CD14-positive monocyte (primary cell): ENCODE results near the gene UNC5CL. TPM values are rescaled to one million over a fixed set of nuclear protein-coding genes. Genes with fewer than 3 reads are reported as not detected.

Experiments
- DNase-seq, 3 donors: peaks; one replicate each; pipeline ENCODE4 v3.0.0-alpha.2; 2011 to 2022
- H2AFZ ChIP-seq: 2 replicates; pipeline ENCODE4 v1.6.0; 2012; ENCODE audit warnings: mild to moderate bottlenecking, low read depth, low read length, inconsistent platforms; ENCODE audit not compliant: insufficient read depth, poor library complexity, severe bottlenecking
- H3K27ac ChIP-seq, 2 donors: 1 replicate in 1 of 2; 2 replicates in 1 of 2; pipeline ENCODE4 v1.5.1; 2012 to 2013; ENCODE audit warnings: low read length in 2 of 2, control low read depth in 1 of 2, inconsistent platforms in 1 of 2, low read depth in 1 of 2, mild to moderate bottlenecking in 1 of 2
- H3K27me3 ChIP-seq, 2 donors: one replicate each; pipeline versions ENCODE4 v1.6.0 to v1.6.1; 2011 to 2013; ENCODE audit warnings: low read length in 2 of 2; ENCODE audit not compliant: control insufficient read depth in 2 of 2, insufficient read depth in 2 of 2
- H3K36me3 ChIP-seq, 2 donors: replicated peaks in 1 of 2; 1 replicate in 1 of 2; 2 replicates in 1 of 2; pipeline versions ENCODE4 v1.5.1 to v1.6.1; 2012 to 2013; ENCODE audit warnings: low read length in 2 of 2, control low read depth in 1 of 2, inconsistent platforms in 1 of 2, mild to moderate bottlenecking in 1 of 2; ENCODE audit not compliant: insufficient read depth in 2 of 2, control insufficient read depth in 1 of 2
- H3K4me1 ChIP-seq, 2 donors: 1 replicate in 1 of 2; 2 replicates in 1 of 2; pipeline versions ENCODE4 v1.5.1 to v1.6.1; 2012 to 2013; ENCODE audit warnings: low read length in 2 of 2, control low read depth in 1 of 2, inconsistent platforms in 1 of 2, mild to moderate bottlenecking in 1 of 2, moderate library complexity in 1 of 2; ENCODE audit not compliant: insufficient read depth in 2 of 2, control insufficient read depth in 1 of 2
- H3K4me2 ChIP-seq: replicated peaks from 2 replicates; pipeline ENCODE3; 2012; ENCODE audit warnings: low read length, moderate library complexity, mild to moderate bottlenecking; ENCODE audit not compliant: poor library complexity, severe bottlenecking; ENCODE audit errors: extremely low read depth
- H3K4me3 ChIP-seq, 3 experiments: fragments of 200-600 bp in 1 of 3; sonication (generic) in 1 of 3; replicated peaks in 1 of 3; 1 replicate in 2 of 3; 2 replicates in 1 of 3; pipeline ENCODE4 v1.5.1; 2011 to 2013; ENCODE audit warnings: low read length in 3 of 3, mild to moderate bottlenecking in 3 of 3, control low read depth in 2 of 3, low read depth in 2 of 3, inconsistent platforms in 1 of 3, moderate library complexity in 1 of 3
- H3K79me2 ChIP-seq: 2 replicates; pipeline ENCODE4 v1.6.0; 2012; ENCODE audit warnings: mild to moderate bottlenecking, control low read depth, inconsistent platforms, low read length, moderate library complexity; ENCODE audit not compliant: insufficient read depth
- H3K9ac ChIP-seq: 2 replicates; pipeline ENCODE4 v1.6.0; 2017; ENCODE audit warnings: low read length, mild to moderate bottlenecking; ENCODE audit not compliant: insufficient read depth, poor library complexity, severe bottlenecking
- H3K9me3 ChIP-seq, 2 donors: replicated peaks in 1 of 2; 1 replicate in 1 of 2; 2 replicates in 1 of 2; pipeline versions ENCODE4 v1.5.1 to v1.6.1; 2012 to 2013; ENCODE audit warnings: low read length in 2 of 2, control low read depth in 1 of 2; ENCODE audit not compliant: control insufficient read depth in 1 of 2, insufficient read depth in 1 of 2
- H4K20me1 ChIP-seq: 2 replicates; pipeline ENCODE4 v1.6.0; 2012; ENCODE audit warnings: mild to moderate bottlenecking, low read length, control low read depth, moderate library complexity; ENCODE audit not compliant: insufficient read depth
- H3K27ac Mint-ChIP-seq, 7 donors: one replicate each; pipeline ENCODE4 v1.8.0; 2020; ENCODE audit warnings: mild to moderate bottlenecking in 7 of 7, mixed read lengths in 7 of 7, moderate library complexity in 6 of 7, inconsistent platforms in 2 of 7
- H3K27me3 Mint-ChIP-seq, 3 donors: one replicate each; pipeline ENCODE4 v1.8.0; 2021 to 2022; ENCODE audit warnings: low read depth in 3 of 3, mild to moderate bottlenecking in 3 of 3, mixed read lengths in 3 of 3, moderate library complexity in 3 of 3, inconsistent platforms in 1 of 3
- H3K36me3 Mint-ChIP-seq, 2 donors: one replicate each; pipeline ENCODE4 v1.8.0; 2020; ENCODE audit warnings: mixed read lengths in 2 of 2, inconsistent platforms in 1 of 2, mild to moderate bottlenecking in 1 of 2
- H3K4me1 Mint-ChIP-seq: one replicate; pipeline ENCODE4 v1.8.0; 2020; ENCODE audit warnings: mild to moderate bottlenecking, mixed read lengths
- H3K4me3 Mint-ChIP-seq, 2 donors: one replicate each; pipeline ENCODE4 v1.8.0; 2020; ENCODE audit warnings: mild to moderate bottlenecking in 2 of 2, mixed read lengths in 2 of 2, moderate library complexity in 1 of 2
- H3K9me3 Mint-ChIP-seq, 7 donors: one replicate each; pipeline ENCODE4 v1.8.0; 2020 to 2022; ENCODE audit warnings: mixed read lengths in 7 of 7, mild to moderate bottlenecking in 6 of 7, moderate library complexity in 6 of 7, inconsistent platforms in 2 of 7
- CTCF ChIP-seq: fragments of 200-600 bp; IDR thresholded peaks from one replicate; pipeline ENCODE4 v1.8.0; 2022; ENCODE audit warnings: antibody characterized with exemption, mild to moderate bottlenecking
- WGBS: methylation state at CpG from one replicate; pipeline ENCODE4 v1.1.5; 2013; ENCODE audit warnings: missing lambda C conversion rate; ENCODE audit not compliant: insufficient coverage; 5-methylcytosine and 5-hydroxymethylcytosine counted together
- intact Hi-C, 2 donors: fragments of 100-400 bp; cut with micrococcal nuclease; formaldehyde crosslinking; loops; one replicate each; pipeline versions ENCODE4 v1.15.0 to v1.15.1; 2023
- polyA plus RNA-seq, 3 donors: library from polyadenylated mRNA; depleted of rRNA in 1 of 3; unstranded in 2 of 3; stranded (reverse) in 1 of 3; fragments of 300-500 nt in 2 of 3; fragments of >200 nt in 1 of 3; fragmentation: Illumina TruSeq in 2 of 3; gene quantifications; 1 replicate in 2 of 3; 2 replicates in 1 of 3; pipeline ENCODE4 v1.2.3, GENCODE V29; 2012 to 2021

Gene UNC5CL
- polyA plus RNA-seq, 3 donors: 0.09 to 2.3 TPM; not detected in 1

- Histone ChIP-seq H3K79me2 (no peaks in the 10 kb centered on the region), H3K9ac (no peak overlapping the region), H3K4me2 (no peak overlapping the region), H3K36me3 (no peaks in the 10 kb centered on the region), H2AFZ (no peak overlapping the region), H4K20me1 (no peaks in the 10 kb centered on the region), H3K27me3 (no peaks in the 10 kb centered on the region), H3K4me3 (no peak overlapping the region), H3K27ac (no peak overlapping the region), H3K9me3 (no peaks in the 10 kb centered on the region), H3K4me1 (no peaks in the 10 kb centered on the region)
- no peak for DNase-seq
- Mint-ChIP-seq H3K4me1 (peaks cover 3% of the 10 kb centered on the region), H3K27ac (no peak overlapping the region), H3K4me3 (no peak overlapping the region), H3K27me3 (peaks cover 2 to 9% (median 3%) of the 10 kb centered on the region in 3 donors), H3K36me3 (no peaks in the 10 kb centered on the region), H3K9me3 (peaks cover 0 to 1% (median 0%) of the 10 kb centered on the region in 7 donors)
- TF ChIP-seq CTCF: no peak
- WGBS: 95% methylated on average over 3 of the region's 4 CpGs
- intact Hi-C loops: no loop called here
These were observed 24.2 kb downstream of the UNC5CL start for GRCh38 chr6:41014780-41015179.

GRCh38 chr6:41013466-41014153 is 25.4 kb downstream of the UNC5CL start:
- H3K27me3 Mint-ChIP-seq: peaks cover 3 to 11% (median 4%) of the 10 kb centered on the region in 3 donors
- no peak overlapping the region for H3K27ac Mint-ChIP-seq
- TF ChIP-seq CTCF: no peak
- intact Hi-C loops: no loop called here
- H3K9ac ChIP-seq: no peak overlapping the region
- no peak overlapping the region for H3K4me2 ChIP-seq
- 91% methylated on average over 1 of the region's 5 CpGs for WGBS
- DNase-seq: no peak
- no peaks in the 10 kb centered on the region for H3K9me3 ChIP-seq
- H3K4me3 ChIP-seq: no peak overlapping the region
- no peaks in the 10 kb centered on the region for H4K20me1 ChIP-seq
- H3K4me1 Mint-ChIP-seq: peaks cover 3% of the 10 kb centered on the region
- H3K27me3 ChIP-seq: no peaks in the 10 kb centered on the region
- no peaks in the 10 kb centered on the region for H3K4me1 ChIP-seq
- no peak overlapping the region for H2AFZ ChIP-seq
- no peaks in the 10 kb centered on the region for H3K36me3 ChIP-seq
- H3K9me3 Mint-ChIP-seq: peaks cover 0 to 1% (median 0%) of the 10 kb centered on the region in 7 donors
- no peak overlapping the region for H3K4me3 Mint-ChIP-seq
- no peaks in the 10 kb centered on the region for H3K79me2 ChIP-seq
- no peak overlapping the region for H3K27ac ChIP-seq
- H3K36me3 Mint-ChIP-seq: no peaks in the 10 kb centered on the region
